NCI-H2196 treated with DMSO at 0.1 percent for 48 hours (cell line): ENCODE measurements around the gene FBXL17.

Experiments
- DNase-seq: peaks from one replicate; lab custom pipeline; 2025; ENCODE audit not compliant: unreplicated experiment; lab: John Stamatoyannopoulos, UW

FBXL17 gene

GRCh38 chr5:107919361-107919760 lies 462.5 kb downstream of the FBXL17 start:
- DNase-seq: no peak

- DNase-seq: no peak
Observed at GRCh38 chr5:107917983-107918382, 463.9 kb downstream of the FBXL17 start.

- DNase-seq: no peak
Observed at GRCh38 chr5:107916731-107917725, 464.9 kb downstream of the FBXL17 start.

DNA sequence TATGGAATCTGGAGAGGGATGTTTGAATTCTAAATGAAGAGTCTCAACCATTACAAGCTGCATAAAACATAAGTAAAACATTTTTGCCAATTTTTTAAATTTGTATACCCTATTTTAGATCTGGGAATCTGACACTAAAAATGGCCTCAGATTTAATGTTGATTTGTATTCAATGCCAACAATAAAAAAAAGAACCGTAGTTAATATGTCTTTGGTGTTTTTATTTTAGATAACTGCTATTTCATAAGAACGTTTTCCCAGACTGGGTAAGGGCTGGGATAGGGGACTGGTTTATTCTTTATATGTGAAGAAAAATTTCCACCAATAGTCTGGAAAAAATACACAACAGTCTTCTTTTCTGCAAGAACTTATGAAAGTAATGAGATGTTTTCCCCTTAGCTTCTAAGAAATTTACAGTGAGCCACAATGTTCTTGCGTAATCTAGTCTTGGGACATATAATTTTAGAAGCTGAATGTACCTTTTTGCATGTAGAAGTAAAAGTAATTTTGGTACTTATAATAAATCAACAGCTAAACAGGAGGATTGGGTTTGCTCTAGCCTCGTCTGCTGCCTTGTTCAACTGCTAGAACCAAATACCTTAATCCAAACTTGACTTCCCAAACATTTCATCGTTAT lies 466.6 kb downstream of the FBXL17 start:
- DNase-seq: no peak

GRCh38 chr5:107913494-107913893 lies 468.4 kb downstream of the FBXL17 start:
- DNase-seq: no peak

DNA sequence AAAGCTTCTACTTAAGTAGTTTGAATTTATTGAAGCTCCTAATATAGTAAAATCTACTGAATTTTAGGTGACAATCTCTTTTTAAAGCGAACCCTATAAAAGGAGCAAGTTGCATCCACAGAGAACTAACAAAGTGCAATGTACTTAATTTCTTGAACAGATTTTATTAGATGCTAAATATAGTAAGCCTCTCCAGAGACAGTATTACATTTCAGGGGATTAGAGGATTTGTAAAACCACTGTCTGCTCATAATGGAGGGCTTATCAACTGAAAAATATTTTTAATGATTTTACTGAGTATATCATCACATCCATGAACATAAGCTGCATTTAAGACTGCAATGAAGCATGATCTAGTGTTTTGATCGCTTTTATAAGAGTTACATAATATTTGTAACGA lies 481.2 kb downstream of the FBXL17 start:
- DNase-seq: no peak

DNA sequence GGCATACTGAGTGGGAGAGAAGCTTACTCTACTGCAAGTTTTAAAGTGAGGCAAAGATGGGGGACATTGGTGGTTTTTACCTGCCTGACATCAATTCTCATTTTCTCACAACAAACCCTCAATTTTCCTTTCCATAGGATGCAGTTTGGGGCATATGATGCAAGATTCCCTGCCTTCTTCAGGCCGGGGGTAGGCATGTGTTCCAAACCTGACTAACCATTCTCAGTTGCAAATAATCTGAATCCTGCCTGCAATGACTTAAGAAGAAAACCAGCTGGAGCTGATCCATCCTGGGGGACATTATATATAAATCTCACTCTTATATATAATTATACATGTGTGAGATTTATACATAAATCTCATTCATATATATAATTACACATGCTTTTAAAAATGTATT lies 487.5 kb downstream of the FBXL17 start:
- DNase-seq: no peak

DNA sequence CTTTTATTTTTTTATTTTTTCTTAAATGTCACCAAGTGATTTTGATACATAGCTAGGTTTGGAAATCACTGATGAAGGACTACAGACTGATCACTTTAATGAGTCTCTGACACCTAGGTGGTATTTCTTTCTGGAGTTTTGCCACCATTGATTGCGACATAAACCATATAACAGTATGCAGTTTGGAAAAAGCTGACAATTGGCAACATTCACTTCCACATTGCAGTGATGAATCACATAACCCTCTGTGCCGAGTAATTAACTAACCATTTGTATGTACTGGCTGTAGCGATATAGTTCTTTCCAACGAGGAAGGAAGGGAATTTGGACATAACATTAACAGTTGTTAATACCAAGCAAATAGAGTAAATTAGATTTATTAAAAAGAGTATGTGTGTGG lies 488.3 kb downstream of the FBXL17 start:
- no peak for DNase-seq

DNA sequence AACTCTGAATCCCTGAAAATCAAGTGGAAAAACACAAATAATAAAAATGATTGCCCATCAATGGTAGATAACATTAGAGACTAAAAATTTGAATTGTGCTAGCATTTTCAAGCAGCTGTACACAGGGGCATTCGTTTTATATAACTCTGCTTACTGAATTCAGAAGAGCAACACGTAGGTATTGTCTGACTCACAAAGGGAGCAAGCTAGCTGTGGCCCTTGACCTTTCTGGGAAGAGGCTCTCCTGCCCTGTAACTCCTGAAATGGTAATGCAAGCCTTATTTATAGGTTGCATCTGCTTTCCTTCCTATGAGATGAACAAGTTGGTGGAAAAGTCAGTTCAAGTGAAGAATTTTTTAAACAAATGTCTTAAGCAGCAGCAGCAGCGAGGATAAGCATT lies 492.5 kb downstream of the FBXL17 start:
- no peak for DNase-seq

DNA sequence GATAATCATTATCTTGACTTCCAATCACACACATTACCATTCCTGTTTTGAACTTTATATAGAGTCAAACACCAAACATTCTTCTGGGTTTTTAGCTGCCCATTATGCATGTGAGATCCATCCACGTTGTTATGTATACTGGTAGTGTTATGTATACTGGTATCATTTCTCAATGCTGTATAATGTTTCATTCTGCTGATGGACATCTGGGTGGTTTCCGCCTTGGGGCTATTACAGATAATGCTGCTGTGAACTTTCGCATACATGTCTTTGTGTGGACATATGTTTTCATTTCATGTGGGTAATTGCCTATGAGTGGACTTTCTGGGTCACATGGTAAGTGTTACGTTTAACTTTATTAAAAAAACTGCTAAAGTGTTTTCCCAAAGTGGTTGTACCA lies 493.4 kb downstream of the FBXL17 start:
- no peak for DNase-seq

GRCh38 chr5:107887166-107887943 lies 494.5 kb downstream of the FBXL17 start:
- DNase-seq: no peak

DNA sequence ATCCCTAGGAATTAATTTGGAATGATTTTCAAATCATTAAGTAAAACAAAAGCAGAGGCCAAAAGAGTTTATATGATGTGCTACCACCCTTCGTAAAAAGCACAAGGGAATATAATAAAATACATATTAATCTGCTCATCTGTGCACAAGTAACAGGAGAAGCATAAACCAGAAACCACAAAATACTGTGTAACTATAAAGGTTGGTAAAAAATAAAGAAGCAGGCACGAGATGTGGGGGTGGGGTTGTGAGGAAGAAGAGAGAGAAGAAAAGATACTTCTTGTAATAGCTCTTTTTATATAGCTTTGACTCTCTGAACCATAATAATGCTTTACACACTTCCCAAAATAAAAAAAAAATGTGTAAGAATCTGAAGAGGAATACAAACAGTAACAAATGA lies 496.3 kb downstream of the FBXL17 start:
- no peak for DNase-seq

DNA sequence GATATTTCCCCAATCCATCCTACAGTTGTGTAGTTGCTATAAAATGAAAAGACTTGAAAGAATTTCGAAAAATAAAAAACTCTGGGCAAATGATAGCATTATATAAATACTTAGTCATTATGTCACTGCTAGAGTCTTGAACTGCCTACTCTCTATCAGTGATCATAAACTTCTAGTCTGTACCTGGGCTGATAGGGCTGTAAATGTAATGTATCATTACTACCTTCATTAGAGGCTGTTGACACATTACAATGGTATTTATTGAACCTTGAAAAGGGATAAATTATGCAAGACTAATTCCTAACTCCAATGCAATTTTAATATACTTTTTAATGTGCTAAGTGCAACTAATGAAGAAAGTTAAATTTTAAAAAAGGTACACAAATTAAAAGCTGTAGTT lies 497.0 kb downstream of the FBXL17 start:
- DNase-seq: no peak

GRCh38 chr5:107878661-107879060 lies 503.2 kb downstream of the FBXL17 start:
- DNase-seq: no peak

- no peak for DNase-seq
Observed at GRCh38 chr5:107876906-107877305, 505.0 kb downstream of the FBXL17 start.

DNA sequence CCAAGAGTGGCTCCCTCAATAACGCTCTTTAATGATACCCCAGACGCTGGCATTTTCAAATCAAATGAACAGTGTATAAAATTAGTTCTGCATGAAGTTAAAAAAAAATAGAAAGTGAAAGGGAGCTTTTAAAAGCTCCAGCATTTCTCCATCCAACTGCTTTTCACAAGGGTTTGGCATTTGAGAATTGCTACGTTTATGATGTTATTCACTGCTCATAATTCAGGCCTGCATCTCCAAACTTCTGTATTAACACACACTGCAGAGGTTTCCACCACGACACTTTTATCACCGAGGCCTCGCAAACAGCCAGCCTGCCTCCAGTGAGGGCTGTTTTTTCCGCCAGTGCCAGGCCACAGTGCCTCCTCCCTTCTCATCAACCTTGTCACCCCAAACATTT lies 505.6 kb downstream of the FBXL17 start:
- DNase-seq: no peak

DNA sequence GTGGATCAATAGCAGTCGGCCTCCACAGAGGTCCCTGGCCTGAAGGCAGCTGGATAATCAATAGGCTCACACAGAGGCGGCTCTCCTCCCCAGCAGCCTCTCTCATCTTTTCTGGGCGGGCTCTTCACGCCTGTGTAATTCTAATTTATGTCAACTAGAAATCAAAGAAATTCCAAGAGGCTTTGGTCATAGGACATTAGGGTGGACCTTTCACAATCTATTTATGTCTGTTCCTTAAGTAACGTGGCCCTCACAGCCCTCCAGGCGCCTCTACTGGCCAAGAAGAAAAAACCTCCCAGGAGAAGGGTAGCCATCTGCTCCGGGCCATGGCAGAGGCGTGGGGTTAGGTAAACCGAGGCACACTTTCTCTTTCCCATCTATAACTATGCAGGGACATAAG lies 506.1 kb downstream of the FBXL17 start:
- DNase-seq: no peak

DNA sequence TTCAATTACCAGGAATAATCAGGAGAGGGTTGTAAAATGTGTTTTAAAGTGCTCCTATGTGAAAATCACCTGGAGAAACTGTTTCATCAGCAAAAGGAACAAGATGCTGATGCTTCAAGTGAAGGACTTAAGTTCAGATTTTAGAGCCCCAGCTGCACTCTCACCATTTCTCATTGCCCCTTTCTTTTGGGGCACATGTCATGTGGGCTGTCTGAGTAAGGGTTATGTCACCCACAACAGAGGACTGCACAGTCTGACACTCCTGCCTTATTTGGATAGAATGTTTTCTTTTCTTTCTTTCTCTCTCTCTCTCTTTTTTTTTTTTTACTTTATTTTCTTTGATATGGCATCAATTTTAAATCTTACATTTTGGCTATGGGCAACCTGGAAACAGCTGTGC lies 507.1 kb downstream of the FBXL17 start:
- DNase-seq: no peak

- no peak for DNase-seq
Observed at GRCh38 chr5:107873877-107874276, 508.0 kb downstream of the FBXL17 start.

DNA sequence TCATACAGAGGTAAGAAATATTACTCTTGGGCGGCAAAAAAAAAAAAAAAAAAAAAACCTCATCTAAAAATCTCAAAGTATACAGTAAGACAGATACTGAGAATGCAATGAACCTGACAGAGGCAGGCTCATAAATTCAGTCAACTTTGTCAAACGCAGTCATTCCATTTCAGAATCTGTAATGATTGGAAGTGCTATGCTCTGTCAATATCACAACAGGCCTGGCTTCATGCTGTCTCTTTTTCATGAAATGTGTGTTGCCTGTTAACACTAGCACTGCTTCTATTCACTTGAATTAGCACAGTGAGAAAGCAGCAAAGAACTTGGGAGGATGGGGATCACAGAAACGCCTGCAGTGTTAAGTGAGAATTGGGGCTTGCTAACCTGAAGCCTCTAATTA lies 510.9 kb downstream of the FBXL17 start:
- no peak for DNase-seq

DNA sequence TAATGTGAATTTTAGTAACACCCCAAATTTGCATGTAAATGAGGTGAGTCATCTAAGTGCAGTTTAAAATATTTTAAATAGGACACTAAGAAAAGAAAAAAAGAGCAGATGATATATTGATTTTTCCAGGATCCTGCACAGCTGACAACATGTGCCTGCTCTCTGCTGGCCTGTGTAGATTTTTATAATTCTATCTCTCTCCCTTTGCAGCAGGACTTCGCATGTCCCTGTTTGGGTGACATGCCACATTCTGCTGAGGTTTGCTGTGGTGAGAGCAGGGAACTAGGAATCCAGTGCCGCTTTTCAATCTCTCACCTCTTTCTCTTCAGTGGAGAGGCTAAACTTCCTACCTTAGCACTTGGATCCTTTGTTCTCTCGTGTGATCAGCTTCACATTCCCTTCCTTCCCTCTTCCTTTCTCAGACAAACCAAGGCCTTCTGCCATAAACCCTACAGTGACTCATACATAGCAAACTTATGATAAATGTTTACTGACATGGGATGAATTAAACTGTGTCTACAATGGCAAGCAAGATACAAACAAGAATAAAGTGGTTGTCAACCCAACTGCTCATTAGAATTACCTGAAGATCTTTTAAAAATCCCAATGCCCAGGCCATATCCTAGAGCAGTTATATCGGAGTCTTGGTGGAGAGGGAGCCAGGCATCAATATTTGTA lies 512.3 kb downstream of the FBXL17 start:
- DNase-seq: no peak
